Gastroesophageal sphincter (tissue), 3 donors: ENCODE data around the gene STPG4.

ENCODE experiments used
- POLR2A ChIP-seq, 2 donors: fragments of 450-650 bp; IDR thresholded peaks; one replicate each; pipeline ENCODE4 v1.6.1; 2017; ENCODE audit warnings: antibody characterized with exemption in 2 of 2, mild to moderate bottlenecking in 2 of 2, moderate library complexity in 1 of 2
- TF ChIP-seq, protein P1 (sequence below), 4 experiments: fragments of 200-600 bp in 2 of 4; fragments of 450-650 bp in 2 of 4; sonication (generic) in 1 of 4; IDR thresholded peaks; one replicate each; pipeline ENCODE4 v1.5.1; 2017 to 2019; ENCODE audit warnings: antibody characterized with exemption in 4 of 4, mild to moderate bottlenecking in 2 of 4, moderate library complexity in 2 of 4

DNA sequence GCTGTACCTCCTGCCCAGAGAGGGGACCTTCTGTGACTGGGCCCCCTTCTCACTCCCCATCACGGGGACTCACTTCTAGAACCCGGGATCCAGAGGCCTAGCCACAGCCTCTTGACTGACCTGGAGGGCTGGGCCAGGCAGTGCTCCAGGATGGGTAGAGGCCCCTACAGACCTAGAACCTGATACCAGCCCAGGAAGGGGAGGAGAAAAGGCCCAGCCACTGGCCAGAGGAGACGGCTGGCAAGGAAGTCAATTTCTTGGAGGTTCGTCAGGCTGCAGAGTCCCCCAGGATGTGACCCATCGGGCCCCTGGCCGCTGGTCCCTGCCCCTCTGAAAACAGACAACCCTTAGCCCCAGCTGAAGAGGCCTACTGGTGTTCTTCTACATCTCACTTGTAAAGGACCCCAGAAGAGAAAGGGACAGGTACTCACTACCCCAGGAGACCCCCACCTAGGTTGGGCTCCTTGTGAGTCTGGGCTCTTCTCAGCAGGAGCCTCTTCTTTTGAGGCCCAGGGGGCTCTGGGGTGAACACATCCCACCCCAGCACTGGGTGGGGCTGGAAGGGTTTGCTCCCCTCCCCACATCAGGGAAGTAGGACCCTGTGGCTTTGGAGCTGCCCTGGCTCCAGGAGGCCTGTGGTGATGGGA, 86.0 kb downstream of the STPG4 start:
- TF ChIP-seq, protein P1, sequence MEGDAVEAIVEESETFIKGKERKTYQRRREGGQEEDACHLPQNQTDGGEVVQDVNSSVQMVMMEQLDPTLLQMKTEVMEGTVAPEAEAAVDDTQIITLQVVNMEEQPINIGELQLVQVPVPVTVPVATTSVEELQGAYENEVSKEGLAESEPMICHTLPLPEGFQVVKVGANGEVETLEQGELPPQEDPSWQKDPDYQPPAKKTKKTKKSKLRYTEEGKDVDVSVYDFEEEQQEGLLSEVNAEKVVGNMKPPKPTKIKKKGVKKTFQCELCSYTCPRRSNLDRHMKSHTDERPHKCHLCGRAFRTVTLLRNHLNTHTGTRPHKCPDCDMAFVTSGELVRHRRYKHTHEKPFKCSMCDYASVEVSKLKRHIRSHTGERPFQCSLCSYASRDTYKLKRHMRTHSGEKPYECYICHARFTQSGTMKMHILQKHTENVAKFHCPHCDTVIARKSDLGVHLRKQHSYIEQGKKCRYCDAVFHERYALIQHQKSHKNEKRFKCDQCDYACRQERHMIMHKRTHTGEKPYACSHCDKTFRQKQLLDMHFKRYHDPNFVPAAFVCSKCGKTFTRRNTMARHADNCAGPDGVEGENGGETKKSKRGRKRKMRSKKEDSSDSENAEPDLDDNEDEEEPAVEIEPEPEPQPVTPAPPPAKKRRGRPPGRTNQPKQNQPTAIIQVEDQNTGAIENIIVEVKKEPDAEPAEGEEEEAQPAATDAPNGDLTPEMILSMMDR (IDR thresholded peaks at IDR 0.05), result no peak
- no peak for TF ChIP-seq POLR2A (IDR thresholded peaks at IDR 0.05)
